Measurements from ENCODE around the gene KYAT1.

GRCh38 chr9:128902351-128903078 lies 20.8 kb upstream of the KYAT1 start:
- no peak for TF ChIP-seq CTCF (IDR thresholded peaks at IDR 0.05; ENCODE audit: low read length)
- no peak for TF ChIP-seq EZH2 (IDR thresholded peaks at IDR 0.05; ENCODE audit: borderline replicate concordance, low read length)
